NCI-H2196 (cell line): ENCODE data around the gene MCEMP1.

ENCODE experiments used
- DNase-seq: peaks from one replicate; lab custom pipeline; 2025; ENCODE audit not compliant: unreplicated experiment; lab: John Stamatoyannopoulos, UW

The MCEMP1 gene

GRCh38 chr19:7676854-7677253 lies at the start of gene MCEMP1:
Gene MCEMP1 (plus strand): TSS chr19:7677090. CDS start chr19:7677121, 31 bp downstream.
- DNase-seq: no peak

GRCh38 chr19:7627166-7627565 lies 49.7 kb upstream of the MCEMP1 start:
- DNase-seq: no peak

GRCh38 chr19:7628589-7629311 lies 48.1 kb upstream of the MCEMP1 start:
- DNase-seq: no peak

GRCh38 chr19:7629347-7630054 lies 47.4 kb upstream of the MCEMP1 start, which contains the start of the genes PET100 and XAB2:
Gene PET100 (plus strand): TSS chr19:7629793. CDS start chr19:7629834, 41 bp downstream.
Gene XAB2 (minus strand): TSS chr19:7629545. CDS start chr19:7629527, 18 bp downstream.
- DNase-seq: peak; percentile 95

- no peak for DNase-seq
Measured at GRCh38 chr19:7631577-7631976, 45.3 kb upstream of the MCEMP1 start.

- DNase-seq: no peak
Measured at GRCh38 chr19:7632340-7633203, 44.3 kb upstream of the MCEMP1 start.

GRCh38 chr19:7633698-7634097 lies 43.2 kb upstream of the MCEMP1 start, which contains the start of gene PCP2:
Gene PCP2 (minus strand): TSS chr19:7633719. CDS start chr19:7633457, 262 bp downstream.
- DNase-seq: no peak

GRCh38 chr19:7635670-7636069 lies 41.2 kb upstream of the MCEMP1 start:
- DNase-seq: no peak

GRCh38 chr19:7636317-7636690 lies 40.6 kb upstream of the MCEMP1 start:
- DNase-seq: no peak

GRCh38 chr19:7636691-7637373 lies 40.1 kb upstream of the MCEMP1 start, which contains the start of gene STXBP2:
Gene STXBP2 (plus strand): TSS chr19:7637110. CDS start chr19:7637150, 40 bp downstream.
- DNase-seq: peak; percentile 90

- DNase-seq: no peak
Measured at GRCh38 chr19:7637374-7638256, 39.3 kb upstream of the MCEMP1 start.

GRCh38 chr19:7638802-7639465 lies 38.0 kb upstream of the MCEMP1 start:
- DNase-seq: no peak

GRCh38 chr19:7639863-7640348 lies 37.0 kb upstream of the MCEMP1 start:
- DNase-seq: no peak

- no peak for DNase-seq
Measured at GRCh38 chr19:7640803-7641202, 36.1 kb upstream of the MCEMP1 start.

GRCh38 chr19:7641290-7642276 lies 35.3 kb upstream of the MCEMP1 start:
- DNase-seq: no peak

GRCh38 chr19:7642295-7643030 lies 34.4 kb upstream of the MCEMP1 start:
- no peak for DNase-seq

GRCh38 chr19:7643031-7643415 lies 33.9 kb upstream of the MCEMP1 start:
- DNase-seq: no peak
